ENCODE data around the gene PNMA6A.
A peak's percentile ranks its signal among the peaks of the same experiment; 100 is the strongest.
"Not testable (repeated sequence)": the region's sequence is repeated elsewhere in the genome, so short reads cannot be mapped to it uniquely, and the experiment has no call there.

The PNMA6A gene

DNA sequence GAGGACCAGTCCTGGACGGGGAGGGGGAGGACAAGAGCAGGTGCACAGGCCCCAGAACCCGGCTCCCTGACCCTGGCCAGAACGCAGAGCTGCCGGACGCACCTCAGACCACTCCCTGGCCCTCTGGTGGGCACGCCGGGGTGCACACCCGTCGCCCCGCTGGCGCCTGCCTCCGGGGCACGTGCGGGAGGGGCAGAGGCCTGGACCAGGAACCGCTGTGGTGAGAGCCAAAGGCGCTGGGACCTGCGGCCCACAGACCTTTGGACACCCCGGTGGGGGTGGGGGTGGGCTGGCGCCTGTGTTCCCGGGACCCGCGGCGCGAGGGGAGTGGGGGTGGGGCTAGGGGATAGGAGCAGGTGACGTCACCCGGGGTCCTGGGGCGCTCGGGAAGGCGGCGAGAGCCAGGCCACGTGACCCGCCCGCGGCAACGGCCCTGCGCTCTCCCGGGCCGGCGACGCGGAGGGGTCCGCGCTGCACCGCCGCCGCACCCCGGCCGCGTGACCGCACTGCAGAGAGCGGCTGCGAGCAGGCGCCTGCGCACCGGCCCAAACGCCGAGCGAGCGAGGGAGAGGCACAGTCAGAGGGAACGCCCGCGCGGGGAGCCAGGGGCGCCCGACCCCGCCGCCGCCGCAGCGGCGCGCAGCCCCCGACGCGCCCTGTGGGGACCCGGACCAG is at the start of gene PNMA6A:
Gene PNMA6A (plus strand): TSS at position 546 of the 675 bp plus-strand sequence. CDS start 609 bp downstream, outside the sequence.
- not testable (repeated sequence) for DNase-seq

- not testable (repeated sequence) for DNase-seq
Observed at GRCh38 chrX:153026501-153026900, 45.8 kb upstream of the PNMA6A start.

- DNase-seq: not testable (repeated sequence)
Observed at GRCh38 chrX:153028487-153028886, 43.8 kb upstream of the PNMA6A start.

DNA sequence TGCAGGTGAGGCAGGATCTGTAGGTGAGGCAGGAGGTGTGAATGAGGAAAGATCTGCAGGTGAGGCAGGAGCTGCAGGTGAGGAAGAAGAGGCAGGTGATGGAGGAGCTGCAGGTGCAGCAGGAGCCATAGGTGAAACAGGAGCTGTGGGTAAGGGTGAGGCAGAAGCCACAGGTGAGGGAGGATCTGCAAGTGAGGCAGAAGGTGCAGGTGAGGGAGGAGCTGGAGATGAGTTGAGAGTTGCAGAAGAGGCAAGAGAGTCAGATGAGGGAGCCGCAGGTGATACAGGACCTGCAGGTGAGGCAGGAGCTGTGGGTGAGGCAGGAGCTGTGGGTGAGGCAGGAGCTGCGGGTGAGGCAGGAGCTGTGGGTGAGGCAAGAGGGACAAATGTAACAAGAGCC is 43.1 kb upstream of the PNMA6A start:
- no peak for DNase-seq

DNA sequence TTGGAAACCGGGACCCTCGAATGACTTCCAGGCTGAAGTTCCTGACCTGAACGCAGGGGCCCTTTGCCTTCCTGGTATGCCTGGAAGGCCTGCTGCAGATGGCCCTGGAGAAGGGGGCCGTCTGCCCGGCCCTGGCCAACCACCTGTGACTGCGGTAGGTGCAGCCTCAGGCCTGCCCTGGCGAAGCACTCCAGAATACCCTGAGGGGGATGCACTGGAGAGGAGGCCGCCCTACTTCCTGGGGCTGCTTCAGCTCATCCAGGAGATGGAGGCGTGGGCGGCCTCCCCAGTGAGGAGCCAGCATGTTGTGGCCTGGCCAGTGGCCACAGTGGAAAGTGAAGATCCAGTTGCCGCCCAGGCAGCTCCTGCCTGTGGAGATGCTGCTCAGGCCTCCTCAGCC is 42.4 kb upstream of the PNMA6A start:
- no peak for DNase-seq

GRCh38 chrX:153030801-153031200 is 41.5 kb upstream of the PNMA6A start:
- no peak for DNase-seq

DNA sequence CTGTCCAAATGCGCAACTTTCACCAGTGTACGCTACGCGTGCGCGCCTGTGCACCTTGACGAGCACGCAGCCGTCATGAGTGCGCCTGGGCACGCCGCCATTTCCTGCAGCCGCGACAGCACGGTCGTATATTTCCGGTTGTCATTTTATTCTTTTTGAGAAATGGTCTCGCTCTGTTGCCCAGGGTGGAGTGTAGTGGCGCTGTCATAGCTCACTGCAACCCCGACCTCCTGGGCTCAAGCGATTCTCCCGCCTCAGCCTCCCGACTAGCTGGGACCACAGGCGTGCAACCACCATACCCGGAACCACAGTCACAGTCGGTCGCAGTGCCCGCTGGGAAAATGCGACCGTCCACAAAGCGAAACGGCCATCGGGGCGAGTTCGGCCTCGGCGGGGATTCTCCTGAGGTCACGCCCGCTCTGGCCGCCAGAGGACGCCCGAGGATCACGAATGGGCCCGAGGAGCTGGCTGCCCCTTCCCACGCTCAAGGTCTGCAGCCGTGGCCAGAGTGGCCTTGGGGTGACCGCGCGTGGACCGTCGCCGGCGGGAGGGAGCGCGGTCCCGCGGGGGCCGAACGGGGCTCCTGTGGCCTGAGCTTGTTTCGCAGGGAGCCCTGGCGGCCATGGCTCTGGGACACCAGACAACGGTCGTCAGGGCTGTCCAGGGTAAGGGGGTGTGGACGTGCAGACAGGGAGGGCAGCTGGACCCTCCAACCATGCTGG is 39.7 kb upstream of the PNMA6A start:
- DNase-seq: peak; percentile 68

DNA sequence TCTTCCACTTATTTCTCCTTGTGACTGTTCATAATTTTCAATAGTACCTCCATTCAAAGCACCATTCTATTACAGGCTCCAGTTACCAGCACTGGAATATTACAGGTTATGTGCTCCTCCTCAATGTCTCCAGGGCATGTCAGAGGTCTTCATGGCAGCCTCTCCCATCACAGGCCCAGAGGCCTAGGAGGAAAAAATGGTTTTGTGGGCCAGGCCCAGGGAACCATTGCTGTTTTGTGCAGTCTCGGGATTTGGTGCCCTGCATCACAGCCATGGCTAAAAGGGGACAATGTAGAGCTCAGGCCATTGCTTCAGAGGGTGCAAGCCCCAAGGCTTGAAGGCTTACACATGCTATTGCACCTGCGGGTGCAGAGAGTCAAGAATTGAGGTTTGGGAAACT is 23.2 kb upstream of the PNMA6A start:
- no peak for DNase-seq

- no peak for DNase-seq
Observed at GRCh38 chrX:153052534-153052933, 19.7 kb upstream of the PNMA6A start.

DNA sequence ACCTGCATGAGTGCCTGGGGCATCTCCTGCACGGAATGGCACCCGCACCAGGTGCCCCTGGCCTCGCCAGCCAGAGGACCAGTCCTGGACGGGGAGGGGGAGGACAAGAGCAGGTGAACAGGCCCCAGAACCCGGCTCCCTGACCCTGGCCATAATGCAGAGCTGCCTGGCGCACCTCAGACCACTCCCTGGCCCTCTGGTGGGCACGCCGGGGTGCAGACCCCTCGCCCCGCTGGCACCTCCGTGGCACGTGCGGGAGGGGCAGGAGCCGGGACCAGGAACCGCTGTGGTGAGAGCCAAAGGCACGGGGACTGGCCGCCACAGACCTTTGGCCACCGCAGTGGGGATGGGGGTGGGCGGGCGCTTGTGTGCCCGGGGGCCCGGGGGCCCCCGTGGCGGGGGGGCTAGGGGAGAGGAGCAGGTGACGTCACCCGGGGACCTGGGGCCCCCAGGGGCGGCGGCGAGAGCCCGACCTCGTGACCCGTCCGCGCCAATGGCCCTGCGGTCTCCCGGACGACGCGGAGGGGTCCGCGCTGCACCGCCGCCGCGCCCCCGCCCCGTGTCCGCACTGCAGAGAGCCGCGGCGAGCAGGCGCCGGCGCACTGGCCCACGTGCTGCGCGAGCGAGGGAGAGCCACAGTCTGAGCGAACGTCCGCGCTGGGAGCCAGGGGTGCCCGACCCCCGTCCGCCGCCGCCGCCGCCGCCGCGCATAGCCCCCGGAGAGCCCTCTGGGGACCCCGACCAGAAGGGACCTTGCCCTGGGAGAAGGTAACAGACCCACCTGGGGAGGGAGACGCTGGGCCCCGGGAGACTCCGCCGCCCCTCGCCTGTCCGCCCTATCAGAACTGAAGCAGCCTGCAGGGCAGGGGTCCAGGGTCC is 16.1 kb upstream of the PNMA6A start, which contains the start of gene PNMA3:
Gene PNMA3 (plus strand): TSS at position 600 of the 879 bp plus-strand sequence. CDS start 586 bp downstream, outside the sequence.
- no peak for DNase-seq

- peak; percentile 51 for DNase-seq
Observed at GRCh38 chrX:153057281-153057680, 15.0 kb upstream of the PNMA6A start.

DNA sequence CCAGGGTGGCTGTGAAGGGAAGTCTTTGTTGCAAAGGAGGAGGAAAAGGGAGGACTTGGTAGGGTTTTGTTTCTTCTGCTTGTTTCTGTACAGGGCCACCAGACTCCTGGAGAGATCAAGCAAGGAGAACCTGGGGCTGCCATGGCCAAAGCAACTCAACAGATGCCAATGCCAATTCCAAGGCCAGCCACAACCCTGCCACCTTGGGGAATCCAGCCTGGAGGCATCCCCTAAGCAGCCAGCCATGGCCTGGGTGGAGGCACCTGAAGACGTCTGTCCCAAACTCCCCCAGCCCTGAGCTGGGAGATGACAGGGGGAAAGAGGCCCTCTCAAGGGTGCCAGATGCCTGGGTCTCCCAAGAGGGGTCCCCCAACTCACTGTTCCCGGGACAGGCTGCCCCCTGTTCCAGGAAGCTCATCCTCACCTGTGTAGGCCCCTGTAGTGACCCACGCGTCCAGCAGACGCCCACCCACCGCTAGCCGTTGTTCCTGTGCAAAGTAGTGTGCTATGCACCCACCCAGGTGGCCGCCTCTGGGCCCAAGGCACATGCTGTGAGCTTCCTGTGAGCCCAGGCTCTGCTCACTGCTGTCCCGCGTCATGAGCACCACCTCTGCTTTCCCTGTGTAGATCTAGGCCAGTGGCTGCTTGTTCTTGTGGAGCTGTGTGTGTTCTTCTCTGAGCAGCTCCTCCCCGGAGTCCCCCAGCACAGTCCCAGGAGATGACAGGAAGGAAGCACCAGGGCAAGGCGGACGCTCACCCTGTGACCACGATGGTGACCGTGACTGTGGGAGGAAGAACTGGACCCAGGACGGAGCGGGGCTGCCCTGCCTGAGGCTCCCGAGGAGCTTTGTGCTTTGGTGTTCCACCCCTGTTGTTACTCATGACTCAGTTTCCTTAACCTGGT is 12.8 kb upstream of the PNMA6A start:
- DNase-seq: no peak

GRCh38 chrX:153060095-153060445 is 12.2 kb upstream of the PNMA6A start:
- DNase-seq: no peak

DNA sequence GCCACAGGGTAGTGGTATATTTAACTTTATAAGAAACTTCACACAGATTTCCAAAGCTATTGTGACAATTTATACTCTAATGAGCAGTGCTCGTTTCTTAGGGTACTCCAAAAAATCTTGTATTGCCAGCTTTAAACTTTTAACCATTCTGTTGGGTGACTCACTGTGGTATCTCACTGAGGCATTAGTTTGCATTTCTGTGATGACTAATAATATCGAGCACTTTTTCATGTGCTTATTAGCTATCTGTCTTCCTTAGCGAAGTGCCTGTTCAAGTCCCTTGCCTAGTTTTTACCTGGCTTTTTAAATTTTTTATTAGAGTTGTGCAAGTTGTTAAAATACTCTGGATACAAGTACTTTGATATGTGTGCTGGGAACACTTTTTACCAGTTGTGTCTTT is 10.5 kb upstream of the PNMA6A start:
- DNase-seq: no peak

GRCh38 chrX:153063315-153063714 is 8.9 kb upstream of the PNMA6A start:
- DNase-seq: no peak

DNA sequence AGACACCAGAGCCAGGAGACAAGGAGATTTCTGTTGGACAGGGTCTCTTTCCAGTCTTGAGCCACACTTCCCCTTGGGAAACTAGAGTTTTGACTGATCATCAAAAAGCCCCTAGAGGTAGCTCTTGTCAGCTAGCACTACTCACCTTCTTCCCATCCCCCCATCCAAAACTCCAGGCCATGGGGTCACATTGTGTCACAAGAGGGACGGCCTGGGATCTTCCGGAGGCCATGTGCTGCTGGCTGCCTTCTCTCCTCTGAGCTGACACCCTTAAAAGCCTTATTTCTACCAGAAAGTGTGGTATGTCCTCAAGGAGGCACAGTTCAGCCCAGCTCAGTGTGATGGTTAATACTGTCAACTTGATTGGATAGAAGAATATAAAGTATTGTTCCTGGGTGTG is 8.2 kb upstream of the PNMA6A start:
- no peak for DNase-seq

- DNase-seq: no peak
Observed at GRCh38 chrX:153065389-153065788, 6.9 kb upstream of the PNMA6A start.

GRCh38 chrX:153066402-153066801 is 5.9 kb upstream of the PNMA6A start:
- peak; percentile 23 for DNase-seq

GRCh38 chrX:153073331-153073730 is 1.1 kb downstream of the PNMA6A start:
- not testable (repeated sequence) for DNase-seq

- DNase-seq: no peak
Observed at GRCh38 chrX:153074262-153074899, 2.1 kb downstream of the PNMA6A start.

- DNase-seq: no peak
Observed at GRCh38 chrX:153074935-153075334, 2.7 kb downstream of the PNMA6A start.

GRCh38 chrX:153075366-153075765 is 3.1 kb downstream of the PNMA6A start:
- no peak for DNase-seq
